ENCODE results near the gene ZNF300.

DNA sequence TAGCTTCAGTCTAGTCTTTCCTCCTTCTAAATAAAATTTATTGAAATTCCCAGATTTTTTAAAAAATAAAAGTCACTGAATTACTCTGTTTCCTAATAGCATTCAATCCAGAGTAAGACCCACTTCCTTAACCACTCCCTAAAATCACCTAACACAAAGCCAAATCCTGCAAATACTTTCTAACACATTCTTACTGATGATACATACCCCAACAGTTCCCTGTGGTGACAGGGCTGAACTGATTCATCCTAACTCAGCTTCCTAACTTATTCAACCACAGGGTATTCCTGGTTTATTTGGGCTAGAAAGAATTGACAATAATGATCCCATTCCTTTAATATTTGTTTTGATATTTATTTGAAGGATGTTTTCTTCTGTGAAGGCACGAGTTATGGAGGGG lies 40.7 kb upstream of the ZNF300 start:
- TF ChIP-seq, protein P1, sequence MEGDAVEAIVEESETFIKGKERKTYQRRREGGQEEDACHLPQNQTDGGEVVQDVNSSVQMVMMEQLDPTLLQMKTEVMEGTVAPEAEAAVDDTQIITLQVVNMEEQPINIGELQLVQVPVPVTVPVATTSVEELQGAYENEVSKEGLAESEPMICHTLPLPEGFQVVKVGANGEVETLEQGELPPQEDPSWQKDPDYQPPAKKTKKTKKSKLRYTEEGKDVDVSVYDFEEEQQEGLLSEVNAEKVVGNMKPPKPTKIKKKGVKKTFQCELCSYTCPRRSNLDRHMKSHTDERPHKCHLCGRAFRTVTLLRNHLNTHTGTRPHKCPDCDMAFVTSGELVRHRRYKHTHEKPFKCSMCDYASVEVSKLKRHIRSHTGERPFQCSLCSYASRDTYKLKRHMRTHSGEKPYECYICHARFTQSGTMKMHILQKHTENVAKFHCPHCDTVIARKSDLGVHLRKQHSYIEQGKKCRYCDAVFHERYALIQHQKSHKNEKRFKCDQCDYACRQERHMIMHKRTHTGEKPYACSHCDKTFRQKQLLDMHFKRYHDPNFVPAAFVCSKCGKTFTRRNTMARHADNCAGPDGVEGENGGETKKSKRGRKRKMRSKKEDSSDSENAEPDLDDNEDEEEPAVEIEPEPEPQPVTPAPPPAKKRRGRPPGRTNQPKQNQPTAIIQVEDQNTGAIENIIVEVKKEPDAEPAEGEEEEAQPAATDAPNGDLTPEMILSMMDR (IDR thresholded peaks at IDR 0.05) = no peak
- no peak for TF ChIP-seq POLR2A (IDR thresholded peaks at IDR 0.05)
